Adipose tissue (tissue), 3 donors: ENCODE data around the gene MYOD1. TPM values are rescaled to one million over a fixed set of nuclear protein-coding genes. Genes with fewer than 3 reads are reported as not detected.

Experiments
- H3K27ac ChIP-seq: one replicate; pipeline ENCODE4 v1.5.1; 2013; ENCODE audit warnings: low read depth, low read length
- WGBS, 3 donors: extraction: QIAGEN DNeasy Blood & Tissue Kit; methylation state at CpG; one replicate each; pipeline ENCODE4 v1.1.7; 2013; 5-methylcytosine and 5-hydroxymethylcytosine counted together
- polyA plus RNA-seq, 3 donors: library from polyadenylated mRNA; stranded (reverse); fragments of 200-250 nt; gene quantifications; one replicate each; pipeline ENCODE4 v1.2.3, GENCODE V29; 2013
- donor health status: healthy with polysubstance abuse.
- donor health status: Bipolar disorder and iron deficiency.
- donor health status: healthy.

The MYOD1 gene
- polyA plus RNA-seq, 3 donors, result not detected

DNA sequence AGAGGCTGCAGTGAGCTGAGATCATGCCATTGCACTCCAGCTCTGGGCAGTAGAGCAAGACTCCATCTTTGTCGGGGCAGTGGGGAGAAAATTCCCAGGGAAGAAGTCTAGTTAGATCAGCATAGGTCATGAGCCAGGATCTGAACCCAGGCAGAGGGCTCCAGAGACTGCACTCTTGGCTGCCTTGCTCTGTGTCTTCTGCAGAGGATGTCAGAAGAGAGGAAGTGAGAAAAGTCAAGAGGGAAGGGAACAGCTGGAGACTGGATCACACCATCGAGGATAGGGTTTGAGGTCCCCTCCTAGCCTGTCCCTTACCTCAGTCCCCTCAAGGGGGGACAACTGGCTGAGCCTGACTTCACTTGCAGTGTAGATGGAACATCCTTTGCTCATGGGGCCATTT, 5.8 kb downstream of the MYOD1 start:
- H3K27ac ChIP-seq, result no peak overlapping the region
- WGBS, 3 donors, result 52 to 74% (median 66%) methylated on average over 2 of the region's 2 CpGs

DNA sequence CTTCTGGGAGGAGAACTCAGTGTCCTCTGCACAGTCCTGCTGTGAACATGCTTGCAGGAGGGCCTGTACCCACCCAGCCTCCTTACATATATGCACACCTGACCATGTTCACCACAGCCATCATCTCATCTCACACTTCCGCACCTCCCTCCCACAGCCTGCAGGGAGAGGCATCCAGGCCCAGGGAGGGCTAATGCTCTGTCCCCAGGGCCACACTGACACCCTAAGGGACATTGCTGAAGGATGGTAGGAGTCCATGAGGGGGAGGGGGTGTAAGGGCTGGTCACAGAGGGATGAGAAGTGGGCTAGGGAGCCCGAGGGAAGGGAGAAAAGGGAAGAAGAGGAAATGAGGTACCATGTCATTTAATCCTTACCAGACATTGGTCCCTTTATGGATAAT, 10.8 kb downstream of the MYOD1 start:
- WGBS, 3 donors, result 46 to 58% (median 54%) methylated on average over 2 of the region's 2 CpGs
- no peak overlapping the region for H3K27ac ChIP-seq

DNA sequence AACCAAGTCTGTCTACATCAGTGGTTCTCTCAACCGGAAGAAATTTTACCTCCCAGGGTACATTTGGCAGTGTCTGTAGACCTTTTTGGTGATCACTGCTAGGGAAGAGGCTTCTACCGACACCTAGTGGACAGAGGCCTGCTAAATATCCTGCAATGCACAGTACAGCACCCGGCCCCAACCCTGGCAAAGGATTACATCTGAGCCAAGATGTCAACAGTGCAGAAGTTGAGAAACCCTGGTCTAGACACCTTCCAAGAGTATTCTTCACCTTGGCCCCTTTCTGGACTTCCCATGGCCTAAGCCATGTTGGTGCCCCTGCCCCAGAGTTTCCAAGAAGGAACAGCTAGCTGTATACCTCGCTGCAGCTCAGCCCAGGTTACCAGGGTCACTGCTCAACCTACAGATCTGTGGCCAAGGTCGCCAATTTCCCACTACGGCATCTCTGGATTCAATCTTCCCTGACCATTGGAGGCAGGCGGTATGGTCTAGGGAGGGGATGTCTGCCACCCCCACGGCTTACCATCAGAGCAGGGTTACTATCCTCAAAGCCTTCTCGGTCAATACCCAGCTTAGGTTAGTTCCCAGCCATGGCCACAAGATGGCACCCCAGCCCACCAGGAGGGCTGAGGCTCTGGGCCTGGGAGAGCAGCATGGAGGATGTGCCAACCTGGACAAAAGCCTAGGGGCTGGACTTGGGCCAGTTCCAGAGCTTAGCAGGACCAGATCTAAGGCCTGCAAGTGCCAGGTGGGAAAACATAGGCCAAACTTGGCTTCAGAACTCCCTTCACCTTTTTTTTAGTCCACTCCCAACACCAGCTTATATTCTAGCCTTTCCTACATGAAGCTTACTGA, 11.5 kb downstream of the MYOD1 start:
- no peak overlapping the region for H3K27ac ChIP-seq
- 14 to 20% (median 14%) methylated on average over 9 of the region's 9 CpGs for WGBS, 3 donors

DNA sequence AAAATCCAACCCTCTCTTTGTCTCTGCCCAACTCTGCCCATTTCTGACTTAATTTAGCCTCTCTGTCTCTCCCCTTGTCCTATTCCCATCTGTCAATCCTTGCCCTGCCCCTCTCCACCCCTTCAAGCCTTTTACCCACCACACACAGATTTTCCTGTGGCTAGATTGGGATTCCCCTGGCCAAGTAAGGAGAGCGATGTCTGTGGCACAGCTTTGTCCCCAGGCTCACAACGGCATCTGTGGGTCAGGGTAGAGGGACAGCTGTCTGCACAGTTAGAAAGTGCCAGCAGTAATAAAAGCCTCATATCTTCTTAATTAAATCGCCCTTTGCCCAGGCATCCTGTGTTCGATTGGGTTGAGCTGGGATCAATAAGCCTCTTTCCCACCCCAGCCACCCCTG, 13.9 kb downstream of the MYOD1 start:
- no peak overlapping the region for H3K27ac ChIP-seq
- 54 to 83% (median 80%) methylated on average over 4 of the region's 4 CpGs for WGBS, 3 donors

DNA sequence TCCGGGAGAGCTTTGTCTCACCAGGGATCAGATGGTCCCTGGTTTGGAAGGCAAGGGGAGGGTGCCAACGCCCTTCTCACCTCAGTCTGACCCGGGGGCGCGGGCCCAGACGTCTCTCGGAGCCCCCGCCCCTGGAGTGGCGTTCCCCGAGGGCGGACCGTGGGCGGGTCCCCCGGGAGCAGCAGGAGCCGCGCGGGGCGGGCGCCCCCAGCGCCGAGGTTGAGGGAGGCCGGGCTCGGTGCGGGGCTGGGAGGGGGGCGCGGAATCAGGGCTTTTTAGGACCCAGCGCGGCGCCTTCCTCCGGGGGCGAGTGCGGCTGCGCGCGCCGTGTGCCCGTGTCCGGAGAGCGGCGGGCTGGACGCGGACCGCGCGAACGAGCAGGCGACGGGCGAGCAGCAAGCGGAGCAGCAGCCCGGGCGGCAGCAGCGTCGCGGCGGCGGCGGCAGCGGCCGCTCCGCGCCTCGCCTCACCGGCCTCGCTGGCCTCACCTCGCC, 15.1 kb downstream of the MYOD1 start, which contains the start of gene KCNC1:
Gene KCNC1 (plus strand): TSS at position 364 of the 494 bp plus-strand sequence. CDS start 1,222 bp downstream, outside the sequence.
- 1% methylated on average over 26 to 62 of the region's 66 CpGs for WGBS, 3 donors
- H3K27ac ChIP-seq, result no peak within 1 kb of the TSS

DNA sequence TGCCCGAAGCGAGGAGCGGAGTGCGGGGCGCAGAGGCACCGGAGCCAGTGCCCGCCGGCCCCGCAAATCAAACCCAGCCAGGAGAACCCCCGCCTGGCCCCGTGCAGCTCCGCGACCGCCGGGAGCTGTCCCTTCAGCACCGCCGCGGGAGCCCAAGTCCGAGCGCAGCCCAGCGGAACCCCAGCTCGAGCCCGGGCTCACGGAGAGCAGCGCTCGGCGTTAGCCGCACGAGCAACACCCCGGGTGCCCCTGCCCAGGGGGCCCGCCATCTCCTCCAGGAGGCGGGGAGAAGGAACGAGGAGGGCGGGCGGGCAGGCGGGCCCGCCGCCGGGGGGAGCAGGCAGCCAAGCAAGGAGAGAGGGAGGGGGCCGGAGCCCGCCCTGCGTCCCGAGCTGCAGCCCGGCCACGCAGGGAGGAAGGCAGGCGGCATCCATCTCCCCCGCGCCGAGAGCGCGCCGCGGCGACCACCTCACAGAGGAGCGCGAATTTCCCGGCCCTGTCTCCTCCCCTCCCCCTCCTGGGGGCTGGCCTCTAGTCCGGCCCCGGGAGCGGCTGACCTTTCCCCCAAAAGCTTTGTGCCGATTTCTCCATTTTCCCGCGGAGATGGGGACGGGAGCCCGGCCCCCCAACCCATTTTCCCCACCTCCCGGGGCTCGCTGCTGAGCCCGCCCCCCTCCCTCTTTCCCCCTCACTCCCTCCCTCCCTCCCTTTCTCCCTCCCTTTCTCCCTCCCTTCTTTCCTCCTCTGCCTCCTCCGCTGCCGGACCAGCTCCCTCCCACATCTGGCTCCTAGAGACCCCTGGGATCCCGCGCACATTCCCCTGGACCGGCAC, 15.8 kb downstream of the MYOD1 start:
- 1% methylated on average over 43 to 73 of the region's 73 CpGs for WGBS, 3 donors
- H3K27ac ChIP-seq, result no peak overlapping the region

DNA sequence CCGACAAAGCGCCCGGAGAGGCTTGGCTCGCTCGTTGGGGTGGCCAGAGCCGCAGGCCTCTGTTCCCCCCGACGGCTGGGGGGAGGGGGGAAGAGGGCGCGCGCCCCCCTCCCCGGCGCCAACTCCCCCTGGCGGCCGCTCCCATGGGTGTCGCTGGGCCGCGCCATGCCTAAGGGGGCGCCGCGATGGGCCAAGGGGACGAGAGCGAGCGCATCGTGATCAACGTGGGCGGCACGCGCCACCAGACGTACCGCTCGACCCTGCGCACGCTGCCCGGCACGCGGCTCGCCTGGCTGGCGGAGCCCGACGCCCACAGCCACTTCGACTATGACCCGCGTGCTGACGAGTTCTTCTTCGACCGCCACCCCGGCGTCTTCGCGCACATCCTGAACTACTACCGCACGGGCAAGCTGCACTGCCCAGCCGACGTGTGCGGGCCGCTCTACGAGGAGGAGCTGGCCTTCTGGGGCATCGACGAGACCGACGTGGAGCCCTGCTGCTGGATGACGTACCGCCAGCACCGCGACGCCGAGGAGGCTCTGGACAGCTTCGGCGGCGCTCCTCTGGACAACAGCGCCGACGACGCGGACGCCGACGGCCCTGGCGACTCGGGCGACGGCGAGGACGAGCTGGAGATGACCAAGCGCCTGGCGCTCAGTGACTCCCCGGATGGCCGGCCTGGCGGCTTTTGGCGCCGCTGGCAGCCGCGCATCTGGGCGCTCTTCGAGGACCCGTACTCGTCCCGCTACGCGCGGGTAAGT, 16.6 kb downstream of the MYOD1 start:
- WGBS, 3 donors, result 9 to 11% (median 11%) methylated on average over 94 to 102 of the region's 102 CpGs
- H3K27ac ChIP-seq, result no peak overlapping the region

DNA sequence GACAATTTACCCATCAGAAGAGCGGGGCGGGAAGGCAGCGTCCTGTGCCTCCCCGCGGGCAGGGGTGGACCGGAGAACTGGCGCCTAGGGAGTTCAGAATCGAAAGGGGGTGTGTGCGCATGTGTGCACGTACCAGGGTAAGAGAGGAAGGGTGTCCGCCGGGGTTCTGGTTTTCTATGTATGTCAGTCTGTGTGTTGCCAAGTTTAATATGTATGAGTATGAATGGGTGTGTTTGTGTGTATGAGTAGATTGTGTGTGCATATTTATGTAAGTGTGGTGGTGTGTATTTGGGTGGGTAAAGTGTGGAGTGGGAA, 17.2 kb downstream of the MYOD1 start:
- 22 to 26% (median 26%) methylated on average over 12 of the region's 12 CpGs for WGBS, 3 donors
- H3K27ac ChIP-seq, result no peak overlapping the region

DNA sequence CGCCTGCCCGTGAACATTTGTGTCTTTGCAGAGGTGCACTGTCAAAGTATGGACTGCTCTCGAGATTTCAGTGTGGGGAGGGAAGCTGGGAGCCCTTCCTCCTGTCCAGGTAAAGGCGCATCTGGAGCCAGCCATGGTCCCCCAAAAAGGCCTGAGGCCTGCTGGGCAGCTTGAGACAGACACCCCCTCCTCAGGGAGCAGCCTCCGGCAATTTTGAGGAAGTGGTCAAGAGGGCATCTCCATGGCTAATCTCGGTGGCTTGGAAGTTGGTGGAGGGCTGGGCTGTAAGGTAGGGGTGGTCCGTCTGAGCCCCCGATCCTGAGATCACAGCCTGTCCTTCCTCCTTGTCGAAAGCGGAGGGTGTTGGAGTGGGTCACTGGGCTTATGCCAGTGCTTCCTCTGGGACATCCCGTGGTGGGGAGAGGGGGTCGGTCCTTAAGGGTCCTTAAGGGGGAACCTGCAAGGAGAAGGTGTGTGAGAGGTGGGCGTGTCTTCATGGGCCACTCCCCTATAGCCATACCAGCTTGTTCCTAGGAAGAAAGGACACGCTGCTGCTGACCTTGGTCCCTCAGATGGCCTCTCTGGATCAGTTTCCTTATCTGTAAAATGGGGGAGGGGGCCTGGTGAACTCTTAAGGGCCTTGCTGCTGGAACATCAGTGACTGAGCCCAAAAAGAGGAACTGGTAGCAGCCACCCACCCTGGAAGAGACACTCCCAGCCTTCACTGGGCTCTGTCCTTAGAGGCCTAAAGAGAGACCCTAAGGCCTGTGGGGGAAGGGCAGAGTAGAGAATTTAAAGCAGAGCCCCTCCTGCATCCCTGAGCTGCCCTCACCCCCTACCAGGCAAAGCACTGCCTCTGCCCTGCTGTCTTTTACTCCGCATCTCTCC, 17.8 kb downstream of the MYOD1 start:
- WGBS, 3 donors, result 51 to 53% (median 52%) methylated on average over 15 of the region's 15 CpGs

DNA sequence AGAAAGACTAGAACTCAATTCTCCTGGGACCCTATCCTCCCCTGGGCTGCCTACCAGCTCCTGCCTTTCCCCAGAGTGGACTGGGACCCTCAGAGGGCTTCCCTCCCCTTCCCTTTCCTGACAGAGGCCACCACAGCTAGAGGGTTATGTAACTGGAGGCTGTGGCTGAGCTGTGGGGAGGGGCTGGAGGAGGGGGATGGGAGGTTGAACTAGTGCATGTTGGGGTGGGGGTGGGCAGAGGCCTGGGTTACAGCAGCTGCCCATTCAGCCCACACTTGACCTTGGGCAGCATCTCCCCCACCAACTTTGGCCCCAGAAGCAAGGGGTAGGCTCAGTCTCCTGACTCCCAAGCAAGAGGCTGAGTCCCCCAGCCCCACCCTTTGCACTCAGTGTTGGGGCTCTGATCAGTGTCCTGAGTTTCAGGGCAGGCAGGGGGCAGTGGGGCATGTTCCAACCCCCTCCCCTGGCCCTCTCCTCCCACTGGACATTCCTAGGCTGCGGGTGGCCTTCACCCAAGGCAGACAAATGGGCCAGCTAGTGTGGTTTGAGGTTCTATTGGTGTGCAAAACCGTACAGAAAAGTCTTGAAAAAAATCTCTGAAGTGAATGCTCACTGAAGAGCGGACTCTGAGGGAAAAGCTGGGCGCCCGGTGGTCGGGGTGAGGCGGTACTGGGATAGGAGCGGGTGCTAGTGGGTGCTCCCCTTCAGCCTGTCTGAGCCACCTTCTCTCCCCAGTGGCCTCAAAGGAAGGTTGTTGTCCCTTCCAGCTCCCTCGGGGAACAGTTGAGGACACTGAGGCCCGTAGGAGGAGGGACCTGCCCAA, 19.0 kb downstream of the MYOD1 start:
- H3K27ac ChIP-seq, result no peak overlapping the region
- 38 to 51% (median 47%) methylated on average over 10 of the region's 10 CpGs for WGBS, 3 donors

More for the DNA sequence above, 17.8 kb downstream of the MYOD1 start:
- H3K27ac ChIP-seq, result no peak overlapping the region

DNA sequence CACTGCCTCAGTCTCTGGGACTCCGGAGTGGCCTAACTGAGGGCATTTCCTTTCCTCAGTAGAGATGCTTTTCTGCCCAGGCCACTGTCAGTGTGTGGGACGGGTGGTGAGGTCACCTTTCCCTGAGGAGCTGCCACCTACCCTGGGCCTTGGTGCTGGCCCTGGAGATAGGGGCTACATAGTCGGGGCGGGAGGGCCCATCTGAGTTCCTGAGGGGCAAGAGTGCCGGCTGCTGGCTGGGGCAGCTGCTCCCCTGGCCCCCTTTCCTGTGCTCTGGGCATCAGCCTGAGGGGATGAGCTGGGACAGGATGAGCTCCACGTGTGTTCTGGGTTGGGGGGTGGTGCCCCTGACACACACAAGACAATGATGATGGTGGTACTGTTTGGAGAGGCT, 20.6 kb downstream of the MYOD1 start:
- 49 to 73% (median 57%) methylated on average over 6 of the region's 6 CpGs for WGBS, 3 donors
- no peak overlapping the region for H3K27ac ChIP-seq

DNA sequence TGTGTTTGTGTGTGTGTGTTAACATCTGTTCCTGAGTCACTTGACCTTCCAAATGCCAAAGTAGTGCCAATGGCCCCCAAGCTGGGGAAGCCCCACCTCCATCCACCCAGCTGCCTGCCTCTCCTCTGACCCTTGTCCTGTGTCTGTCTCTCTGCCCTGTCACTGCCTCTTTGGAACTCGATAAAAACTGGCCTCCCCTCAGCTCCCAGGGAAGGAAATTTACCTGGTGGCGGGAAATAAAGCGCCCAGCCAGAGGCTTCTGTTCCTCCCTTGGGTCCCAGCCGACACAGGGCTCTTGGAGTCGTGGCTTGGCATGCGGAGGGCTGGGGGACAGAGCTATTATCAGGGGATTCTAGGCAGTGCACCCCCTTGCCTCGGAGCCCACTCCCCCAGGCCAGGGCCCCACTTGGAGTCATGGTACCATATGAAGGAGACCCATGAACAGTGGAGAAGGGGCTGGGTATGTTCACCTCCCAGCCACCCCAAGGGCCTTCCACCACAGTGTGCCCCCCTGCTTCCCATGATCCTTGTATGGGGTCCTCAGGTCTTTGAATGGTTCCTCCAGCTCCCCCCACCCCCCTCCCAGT, 21.4 kb downstream of the MYOD1 start:
- no peak overlapping the region for H3K27ac ChIP-seq
- WGBS, 3 donors, result 59 to 69% (median 68%) methylated on average over 7 of the region's 7 CpGs

DNA sequence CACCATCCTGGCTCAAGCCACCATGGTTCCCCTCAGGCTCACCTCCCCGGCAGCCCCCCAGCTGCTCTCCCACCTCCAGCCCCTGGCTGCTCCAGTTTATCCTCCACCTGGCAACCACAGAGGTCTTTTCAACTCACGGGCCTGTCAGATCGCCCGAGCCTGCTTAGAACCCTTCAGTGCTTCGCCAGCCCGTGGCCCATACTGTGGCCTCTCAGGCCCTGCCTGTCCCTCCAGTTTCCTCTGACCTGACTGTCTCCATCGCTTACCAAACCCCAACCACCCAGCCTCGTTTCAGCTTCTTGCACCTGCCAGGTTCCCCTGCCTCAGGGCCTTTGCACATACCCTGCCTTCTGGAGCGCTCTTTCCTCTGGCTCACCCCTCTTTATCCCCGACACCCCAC, 22.1 kb downstream of the MYOD1 start:
- 87 to 96% (median 91%) methylated on average over 10 of the region's 10 CpGs for WGBS, 3 donors
- no peak overlapping the region for H3K27ac ChIP-seq

DNA sequence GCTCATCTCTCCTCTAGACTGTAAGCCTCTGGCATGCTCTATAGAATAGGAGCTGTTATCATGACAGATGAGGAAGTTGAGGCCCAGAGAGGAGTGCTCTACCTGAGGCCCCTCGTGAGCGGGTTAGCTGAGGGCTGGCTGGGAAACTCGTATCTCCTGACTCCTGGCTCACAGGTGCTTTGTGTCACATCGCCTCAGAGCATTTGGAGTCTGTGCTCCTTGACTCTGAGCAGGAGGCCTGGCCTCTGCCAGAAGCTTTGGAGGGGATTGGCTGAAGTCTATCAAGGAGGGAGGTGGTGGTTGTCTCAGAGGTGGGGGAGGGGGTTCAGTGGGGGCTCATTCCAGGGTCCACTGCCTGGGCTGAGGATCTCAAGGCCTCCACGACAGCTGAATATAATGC, 22.6 kb downstream of the MYOD1 start:
- 65 to 75% (median 72%) methylated on average over 5 of the region's 5 CpGs for WGBS, 3 donors
- H3K27ac ChIP-seq, result no peak overlapping the region

DNA sequence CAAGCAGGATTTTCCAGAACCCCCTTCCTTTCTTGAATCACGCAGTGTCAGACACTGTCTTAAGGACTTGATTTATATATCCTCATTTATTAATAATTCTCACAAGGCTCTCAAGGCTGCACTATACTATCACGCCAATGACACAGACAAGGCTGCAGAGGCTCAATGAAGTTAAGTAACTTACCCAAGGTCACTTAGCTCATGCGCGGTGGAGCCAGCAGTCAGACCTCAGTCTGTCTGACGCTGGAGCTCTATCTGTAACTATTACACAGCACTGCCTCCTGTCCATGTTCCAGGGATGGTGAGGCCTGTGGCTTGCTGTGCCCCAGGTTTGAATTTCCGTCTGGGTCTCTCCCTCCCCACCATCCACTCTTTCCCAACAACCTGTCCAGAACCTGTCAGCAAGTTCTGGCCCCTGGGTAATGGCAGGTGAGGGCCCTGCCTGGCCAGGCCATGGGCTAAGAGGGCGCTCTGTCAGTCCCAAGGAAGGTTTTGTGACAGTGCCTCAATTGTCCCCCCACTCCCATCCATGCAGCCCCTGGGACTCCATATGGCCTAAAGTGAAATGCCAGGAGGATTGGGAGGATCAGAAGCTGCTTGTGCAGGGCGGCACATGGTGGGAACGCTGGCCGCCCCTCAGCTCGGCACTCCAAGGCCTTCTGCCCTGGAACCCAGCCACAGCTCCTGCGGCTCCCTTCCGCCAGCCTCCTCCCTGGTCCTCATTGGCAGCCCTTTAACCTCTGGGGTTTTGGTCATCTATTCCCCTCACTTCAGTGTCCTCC, 23.8 kb downstream of the MYOD1 start:
- 67 to 90% (median 88%) methylated on average over 13 of the region's 13 CpGs for WGBS, 3 donors
- no peak overlapping the region for H3K27ac ChIP-seq

DNA sequence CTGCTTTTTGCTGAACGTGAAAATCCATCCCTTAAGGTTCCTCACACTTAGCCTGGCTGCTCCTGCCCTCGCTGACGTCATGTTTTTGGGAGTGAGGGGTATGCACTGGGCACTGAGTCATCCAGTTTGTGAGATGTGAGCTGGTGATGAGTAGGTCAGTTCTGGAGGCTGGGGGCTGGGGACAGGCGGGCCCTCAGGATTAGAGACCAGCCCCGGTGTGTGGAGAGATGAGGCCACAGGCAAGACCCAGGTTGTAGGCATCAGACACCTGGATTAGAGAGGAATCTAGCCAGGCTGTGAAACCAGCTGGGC, 24.4 kb downstream of the MYOD1 start:
- no peak overlapping the region for H3K27ac ChIP-seq
- 74 to 85% (median 80%) methylated on average over 5 of the region's 5 CpGs for WGBS, 3 donors
